ENCODE results near the gene ENO2.
"Not testable (repeated sequence)": the region's sequence is repeated elsewhere in the genome, so short reads cannot be mapped to it uniquely, and the experiment has no call there.

Gene ENO2

GRCh38 chr12:6914246-6914946 is at the start of gene ENO2:
Gene ENO2, plus strand, starts transcription at chr12:6914580. Its CDS starts 1,253 bp downstream, at chr12:6915833.
- peak; percentile 88 for DNase-seq

GRCh38 chr12:6865307-6865706 is 49.1 kb upstream of the ENO2 start:
- DNase-seq, result not testable (repeated sequence)

GRCh38 chr12:6866163-6866919 is 48.0 kb upstream of the ENO2 start:
- DNase-seq, result no peak

GRCh38 chr12:6866920-6867412 is 47.4 kb upstream of the ENO2 start:
- no peak for DNase-seq

- DNase-seq, result peak; percentile 78
These were observed 46.8 kb upstream of the ENO2 start, which contains the start of gene TPI1 for GRCh38 chr12:6867413-6868210. Gene TPI1, plus strand, starts transcription at chr12:6867531. Its CDS starts 36 bp downstream, at chr12:6867567.

GRCh38 chr12:6868211-6869048 is 46.0 kb upstream of the ENO2 start:
- DNase-seq, result no peak

GRCh38 chr12:6869049-6870021 is 45.0 kb upstream of the ENO2 start:
- peak; percentile 87 for DNase-seq

GRCh38 chr12:6870304-6870703 is 44.1 kb upstream of the ENO2 start:
- not testable (repeated sequence) for DNase-seq

- peak; percentile 43 for DNase-seq
These were observed 43.1 kb upstream of the ENO2 start for GRCh38 chr12:6871052-6871957.

- DNase-seq, result peak; percentile 91
These were observed 42.0 kb upstream of the ENO2 start for GRCh38 chr12:6872073-6873048.

GRCh38 chr12:6873094-6874014 is 41.0 kb upstream of the ENO2 start, which contains the start of gene SPSB2:
Gene SPSB2, minus strand, starts transcription at chr12:6873303. Its CDS starts 402 bp downstream, at chr12:6872901.
- peak; percentile 99 for DNase-seq

GRCh38 chr12:6874015-6874368 is 40.4 kb upstream of the ENO2 start:
- not testable (repeated sequence) for DNase-seq

- not testable (repeated sequence) for DNase-seq
These were observed 34.6 kb upstream of the ENO2 start for GRCh38 chr12:6879824-6880223.

- no peak for DNase-seq
These were observed 31.1 kb upstream of the ENO2 start for GRCh38 chr12:6883252-6883651.

- no peak for DNase-seq
These were observed 30.7 kb upstream of the ENO2 start for GRCh38 chr12:6883683-6884082.

GRCh38 chr12:6884539-6884938 is 29.8 kb upstream of the ENO2 start:
- DNase-seq, result no peak

Data from activated T-cell treated with anti-CD3 and anti-CD28 coated beads, Interleukin-2, amount 50 U/mL, for 1 hour (primary cell).